H1 (cell line): ENCODE results near the gene GATAD2B.

ENCODE experiments used
- ATF3 ChIP-seq: IDR thresholded peaks from 2 replicates; pipeline ENCODE4 v1.6.1; 2011; ENCODE audit warnings: low read depth, mild to moderate bottlenecking, low read length; ENCODE audit not compliant: insufficient read depth
- CBX5 ChIP-seq: fragments of 300-800, 300-1000 bp; sonication (generic); IDR thresholded peaks from 2 replicates; pipeline ENCODE4 v1.7.1; 2016; ENCODE audit warnings: antibody characterized with exemption, low read length, low read depth
- CTCF ChIP-seq, 3 experiments: IDR thresholded peaks; 1 replicate in 2 of 3; 2 replicates in 1 of 3; pipeline versions ENCODE4 v1.5.1 to v1.6.1; 2011; ENCODE audit warnings: low read length in 3 of 3, mild to moderate bottlenecking in 3 of 3, inconsistent platforms in 2 of 3, low read depth in 1 of 3, moderate library complexity in 1 of 3; ENCODE audit not compliant: insufficient read depth in 1 of 3; ENCODE audit errors: control extremely low read depth in 1 of 3
- POLR2A ChIP-seq, 2 experiments: IDR thresholded peaks; 1 replicate in 1 of 2; 2 replicates in 1 of 2; pipeline ENCODE4 v1.6.1; 2011; ENCODE audit warnings: low read depth in 2 of 2, low read length in 2 of 2, mild to moderate bottlenecking in 2 of 2; ENCODE audit errors: control extremely low read depth in 1 of 2
- POLR2AphosphoS5 ChIP-seq: IDR thresholded peaks from 2 replicates; pipeline ENCODE4 v1.6.1; 2011; ENCODE audit warnings: low read depth, low read length
- TAF1 ChIP-seq: IDR thresholded peaks from 2 replicates; pipeline ENCODE4 v1.6.1; 2011; ENCODE audit warnings: mild to moderate bottlenecking, low read depth, low read length
- TF ChIP-seq, protein P1 (sequence below): IDR thresholded peaks from 2 replicates; pipeline ENCODE4 v1.6.1; 2012; ENCODE audit warnings: inconsistent platforms

- TF ChIP-seq CTCF (IDR thresholded peaks at IDR 0.05; ENCODE audit: control extremely low read depth in 1 of 3, insufficient read depth in 1 of 3, low read depth in 1 of 3, low read length in 3 of 3) (no peak), TAF1 (no peak), ATF3 (no peak), POLR2A (IDR thresholded peaks at IDR 0.05; ENCODE audit: control extremely low read depth in 1 of 2, low read depth in 2 of 2, low read length in 2 of 2) (no peak), POLR2AphosphoS5 (no peak), CBX5 (no peak)
- TF ChIP-seq, protein P1, sequence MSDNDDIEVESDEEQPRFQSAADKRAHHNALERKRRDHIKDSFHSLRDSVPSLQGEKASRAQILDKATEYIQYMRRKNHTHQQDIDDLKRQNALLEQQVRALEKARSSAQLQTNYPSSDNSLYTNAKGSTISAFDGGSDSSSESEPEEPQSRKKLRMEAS = no peak
Observed at GRCh38 chr1:153968408-153968807, 45.6 kb upstream of the GATAD2B start.
